Smooth muscle cell (in vitro differentiated cells): ENCODE data around the gene GRID1. TPM values are rescaled to one million over a fixed set of nuclear protein-coding genes. Genes with fewer than 3 reads are reported as not detected.

Experiments
- DNase-seq: peaks from one replicate; lab custom pipeline; 2025; ENCODE audit not compliant: unreplicated experiment; lab: John Stamatoyannopoulos, UW
- H2AFZ ChIP-seq: fragments of 200-600 bp; sonication (generic); 2 replicates; pipeline ENCODE4 v1.6.0; 2016; ENCODE audit warnings: antibody characterized with exemption, low read depth, mild to moderate bottlenecking
- H3F3A ChIP-seq: fragments of 200-600 bp; sonication (generic); 2 replicates; pipeline ENCODE4 v1.6.0; 2017; ENCODE audit warnings: antibody characterized with exemption, low read depth
- H3K27ac ChIP-seq: fragments of 200-600 bp; sonication (generic); 2 replicates; pipeline ENCODE4 v1.5.1; 2016; ENCODE audit warnings: low read depth, mild to moderate bottlenecking
- H3K27me3 ChIP-seq: fragments of 200-600 bp; sonication (generic); 2 replicates; pipeline ENCODE4 v1.6.1; 2016; ENCODE audit warnings: low read depth, mild to moderate bottlenecking
- H3K36me3 ChIP-seq: fragments of 200-600 bp; sonication (generic); 2 replicates; pipeline ENCODE4 v1.5.1; 2016; ENCODE audit warnings: low read depth
- H3K4me1 ChIP-seq: fragments of 200-600 bp; sonication (generic); 2 replicates; pipeline ENCODE4 v1.5.1; 2016; ENCODE audit warnings: low read depth
- H3K4me2 ChIP-seq: fragments of 200-600 bp; sonication (generic); 2 replicates; pipeline ENCODE4 v1.6.0; 2016; ENCODE audit warnings: mild to moderate bottlenecking
- H3K4me3 ChIP-seq: fragments of 200-600 bp; sonication (generic); 2 replicates; pipeline ENCODE4 v1.5.1; 2016; ENCODE audit warnings: mild to moderate bottlenecking
- H3K79me2 ChIP-seq: fragments of 200-600 bp; sonication (generic); 2 replicates; pipeline ENCODE4 v1.6.0; 2016; ENCODE audit warnings: low read depth, mild to moderate bottlenecking
- H3K9ac ChIP-seq: fragments of 200-600 bp; sonication (generic); 2 replicates; pipeline ENCODE4 v1.6.0; 2016; ENCODE audit warnings: low read depth
- H3K9me3 ChIP-seq: fragments of 200-600 bp; sonication (generic); replicated peaks from 2 replicates; pipeline ENCODE4 v1.5.1; 2016; ENCODE audit warnings: low read depth
- H4K20me1 ChIP-seq: fragments of 200-600 bp; sonication (generic); 2 replicates; pipeline ENCODE4 v1.6.0; 2016; ENCODE audit warnings: low read depth
- WGBS: methylation state at CpG from one replicate; pipeline ENCODE4 v1.1.7; 2016; ENCODE audit warnings: low lambda C conversion rate; 5-methylcytosine and 5-hydroxymethylcytosine counted together
- polyA plus RNA-seq: library from polyadenylated mRNA; unstranded; fragments of >200 nt; fragmentation: Nextera tagmentation; extraction: Ambion mirVana; gene quantifications from 2 replicates; pipeline ENCODE4 v1.2.1, GENCODE V29; 2016
- total RNA-seq: library from RNA; depleted of rRNA; stranded (reverse); fragments of >200 nt; gene quantifications from 2 replicates; pipeline ENCODE4 v1.2.3, GENCODE V29; 2014
- TF ChIP-seq, protein P1 (sequence below): fragments of 200-600 bp; sonication (generic); IDR thresholded peaks from 2 replicates; pipeline ENCODE4 v1.5.1; 2017; ENCODE audit warnings: borderline replicate concordance, mild to moderate bottlenecking, antibody characterized with exemption; ENCODE audit not compliant: insufficient read depth, poor library complexity, severe bottlenecking

The GRID1 gene
- total and polyA plus RNA-seq, 2 experiments from 2014 or later, result 4.4 to 7.4 TPM

DNA sequence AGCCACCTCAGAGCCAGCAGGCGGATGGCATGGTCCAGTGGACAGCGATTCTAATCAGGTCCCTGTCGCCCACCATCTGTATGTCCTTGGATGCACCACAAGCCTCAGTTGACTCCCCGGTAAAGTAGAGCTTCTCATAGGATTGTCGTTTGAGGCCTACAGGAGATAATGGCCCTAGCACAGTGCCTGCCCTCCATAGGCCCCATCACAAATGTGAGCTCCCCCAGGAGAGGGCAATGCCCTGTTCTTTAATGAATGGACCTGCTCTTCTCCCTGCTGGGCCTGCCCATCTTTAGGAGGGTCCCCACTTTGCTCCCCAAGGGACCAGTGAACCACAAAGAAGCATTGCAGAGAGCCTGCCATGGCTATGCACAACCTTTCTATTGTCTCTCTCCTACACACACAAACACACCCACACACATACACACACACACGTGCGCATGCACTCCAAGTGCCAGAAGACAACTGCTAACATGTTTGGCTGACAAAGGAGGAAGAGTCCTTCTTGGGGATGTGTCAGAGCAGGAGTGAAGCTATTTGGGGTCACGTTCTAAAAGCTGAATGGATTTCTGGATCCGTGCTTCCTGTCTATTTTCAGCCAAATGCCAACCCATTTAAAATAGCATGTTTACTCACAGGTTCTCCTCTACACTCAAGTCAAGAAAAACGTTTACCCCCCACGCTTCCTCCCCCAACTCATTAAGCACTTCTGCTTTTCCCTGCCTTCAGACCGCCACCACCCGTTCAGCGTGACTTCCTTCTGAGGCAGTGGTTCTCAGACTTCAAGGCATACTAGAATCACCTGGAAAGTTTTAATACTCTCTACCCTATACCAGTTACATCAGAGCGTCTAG lies 196.1 kb downstream of the GRID1 start:
- TF ChIP-seq, protein P1, sequence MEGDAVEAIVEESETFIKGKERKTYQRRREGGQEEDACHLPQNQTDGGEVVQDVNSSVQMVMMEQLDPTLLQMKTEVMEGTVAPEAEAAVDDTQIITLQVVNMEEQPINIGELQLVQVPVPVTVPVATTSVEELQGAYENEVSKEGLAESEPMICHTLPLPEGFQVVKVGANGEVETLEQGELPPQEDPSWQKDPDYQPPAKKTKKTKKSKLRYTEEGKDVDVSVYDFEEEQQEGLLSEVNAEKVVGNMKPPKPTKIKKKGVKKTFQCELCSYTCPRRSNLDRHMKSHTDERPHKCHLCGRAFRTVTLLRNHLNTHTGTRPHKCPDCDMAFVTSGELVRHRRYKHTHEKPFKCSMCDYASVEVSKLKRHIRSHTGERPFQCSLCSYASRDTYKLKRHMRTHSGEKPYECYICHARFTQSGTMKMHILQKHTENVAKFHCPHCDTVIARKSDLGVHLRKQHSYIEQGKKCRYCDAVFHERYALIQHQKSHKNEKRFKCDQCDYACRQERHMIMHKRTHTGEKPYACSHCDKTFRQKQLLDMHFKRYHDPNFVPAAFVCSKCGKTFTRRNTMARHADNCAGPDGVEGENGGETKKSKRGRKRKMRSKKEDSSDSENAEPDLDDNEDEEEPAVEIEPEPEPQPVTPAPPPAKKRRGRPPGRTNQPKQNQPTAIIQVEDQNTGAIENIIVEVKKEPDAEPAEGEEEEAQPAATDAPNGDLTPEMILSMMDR, result no peak
- H3K4me1 ChIP-seq, result no peaks in the 10 kb centered on the region

DNA sequence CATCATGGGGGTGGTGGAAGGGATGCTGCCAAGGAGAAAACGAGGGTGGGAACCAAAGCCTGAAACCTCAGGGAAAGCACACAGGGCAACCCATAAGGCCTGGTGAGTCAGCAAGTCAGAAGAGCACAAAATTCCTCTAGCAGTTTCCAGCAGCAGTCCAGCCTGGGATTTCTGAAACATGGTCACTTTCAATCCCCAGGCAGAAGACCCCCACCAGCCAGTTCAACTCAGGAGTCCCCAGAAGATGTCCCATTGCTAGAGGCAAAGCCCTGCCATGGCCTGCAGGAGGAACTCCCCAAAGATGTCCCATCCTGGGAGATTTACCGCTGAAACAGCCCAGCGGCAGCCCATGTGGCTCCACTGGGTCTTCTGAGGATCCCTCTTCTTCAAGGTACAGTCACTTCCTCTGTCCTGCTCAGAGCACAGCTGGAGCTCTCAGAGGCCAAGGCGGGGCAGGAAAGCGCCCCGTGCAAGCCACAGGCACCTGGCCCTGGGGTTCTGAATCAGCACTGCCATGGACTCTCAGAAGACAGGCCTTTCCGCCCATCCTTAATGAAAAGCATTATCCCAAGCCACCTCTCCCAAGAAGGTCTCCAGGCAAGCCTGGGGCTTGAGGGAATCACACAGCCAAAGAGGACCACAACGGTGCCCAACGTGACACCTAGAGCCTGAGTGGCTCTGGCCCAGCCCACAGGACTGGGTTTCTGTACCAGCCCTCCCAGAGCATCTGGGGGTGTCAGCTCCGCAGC lies 196.9 kb downstream of the GRID1 start:
- peaks cover 23% of the 10 kb centered on the region for H4K20me1 ChIP-seq
- no peak overlapping the region for H3K9ac ChIP-seq
- H2AFZ ChIP-seq, result no peak overlapping the region
- DNase-seq, result no peak
- H3K79me2 ChIP-seq, result no peaks in the 10 kb centered on the region
- H3K4me1 ChIP-seq, result no peaks in the 10 kb centered on the region
- no peak overlapping the region for H3K27ac ChIP-seq
- no peaks in the 10 kb centered on the region for H3K27me3 ChIP-seq
- no peaks in the 10 kb centered on the region for H3K9me3 ChIP-seq
- WGBS, result 91% methylated on average over 10 of the region's 10 CpGs
- TF ChIP-seq, protein P1, result no peak
- no peaks in the 10 kb centered on the region for H3K36me3 ChIP-seq
- H3F3A ChIP-seq, result no peaks in the 10 kb centered on the region
- peak overlapping the region; percentile 51 for H3K4me2 ChIP-seq
- H3K4me3 ChIP-seq, result no peak overlapping the region

More for the DNA sequence above, 196.1 kb downstream of the GRID1 start:
- H3K9ac ChIP-seq, result no peak overlapping the region
- no peaks in the 10 kb centered on the region for H3K27me3 ChIP-seq
- no peak overlapping the region for H2AFZ ChIP-seq
- H3K9me3 ChIP-seq, result no peaks in the 10 kb centered on the region
- 96% methylated on average over 15 of the region's 15 CpGs for WGBS
- H3K36me3 ChIP-seq, result no peaks in the 10 kb centered on the region
- no peaks in the 10 kb centered on the region for H3K79me2 ChIP-seq
- H3K4me3 ChIP-seq, result no peak overlapping the region
- DNase-seq, result no peak
- no peak overlapping the region for H3K4me2 ChIP-seq
- H4K20me1 ChIP-seq, result peaks cover 23% of the 10 kb centered on the region
- H3K27ac ChIP-seq, result no peak overlapping the region
- no peaks in the 10 kb centered on the region for H3F3A ChIP-seq

DNA sequence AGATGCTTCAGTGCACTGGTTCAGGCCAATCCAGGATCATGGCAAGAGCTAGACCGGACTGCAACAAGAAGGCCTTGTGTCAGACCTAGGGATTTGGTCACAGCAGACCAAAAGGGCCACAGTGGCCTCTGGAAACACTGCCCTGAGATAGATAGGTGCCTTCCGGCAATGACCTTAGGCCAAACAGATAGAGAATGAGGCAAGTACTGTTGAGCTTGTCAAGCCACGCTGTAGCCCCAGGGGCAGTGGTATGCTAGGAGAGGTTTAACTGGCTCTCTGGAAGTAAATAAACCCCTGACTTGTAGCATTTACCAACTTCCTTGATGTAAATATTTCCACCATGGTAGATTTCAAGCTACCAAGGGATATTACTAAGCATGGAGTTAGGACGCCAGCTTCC lies 197.5 kb downstream of the GRID1 start:
- H3K4me3 ChIP-seq, result no peak overlapping the region
- WGBS, result 75% methylated on average over 4 of the region's 4 CpGs
- no peak for DNase-seq
- H3K27ac ChIP-seq, result no peak overlapping the region
- no peaks in the 10 kb centered on the region for H3K36me3 ChIP-seq
- H3K4me2 ChIP-seq, result no peak overlapping the region
- no peaks in the 10 kb centered on the region for H3F3A ChIP-seq
- H3K27me3 ChIP-seq, result no peaks in the 10 kb centered on the region
- TF ChIP-seq, protein P1, result no peak
- no peaks in the 10 kb centered on the region for H3K4me1 ChIP-seq
- no peaks in the 10 kb centered on the region for H3K9me3 ChIP-seq
- H4K20me1 ChIP-seq, result peaks cover 23% of the 10 kb centered on the region
- H3K79me2 ChIP-seq, result no peaks in the 10 kb centered on the region
- H3K9ac ChIP-seq, result no peak overlapping the region
- H2AFZ ChIP-seq, result no peak overlapping the region
